K562 (cell line): ENCODE measurements around the gene NTSR2. TPM values are rescaled to one million over a fixed set of nuclear protein-coding genes. Genes with fewer than 3 reads are reported as not detected.

Experiments used
- ATAC-seq: fragments of 200-7000 bp; cut with Tn5 transposase; 3 replicates; pipeline ENCODE4 v1.9.1; 2020; ENCODE audit warnings: moderate library complexity
- BruUV-seq: library from RNA; stranded (reverse); fragments of 400-500 nt; replicated peaks from 2 replicates; lab custom pipeline; 2021; lab: Mats Ljungman, UMichigan
- CTCF ChIA-PET: fragments of 300-600 bp; formaldehyde crosslinking; extraction: SDS; loops from one replicate; lab custom pipeline; 2021; ENCODE audit warnings: low intra/inter-chr PET ratio; lab: Yijun Ruan, JAX
- POLR2A ChIA-PET: fragments of 300-600, 350-650 bp; sonication (Branson Sonifier 250); formaldehyde crosslinking; extraction: SDS; loops from one replicate; lab custom pipeline; 2021; ENCODE audit warnings: antibody characterized with exemption, inconsistent platforms; lab: Yijun Ruan, JAX
- DNase-seq, 4 experiments: peaks; one replicate each; pipeline versions ENCODE4 v3.0.0 to v3.0.0-alpha.2; 2011 to 2018; ENCODE audit warnings: low spot score in 3 of 4, mixed read lengths in 3 of 4; ENCODE audit errors: extremely low read depth in 1 of 4
- FAIRE-seq: peaks from 2 replicates; lab custom pipeline; 2011; peaks lifted over from hg19 to GRCh38; lab: Jason Lieb, UNC
- H2AFZ ChIP-seq: 2 replicates; pipeline ENCODE4 v1.6.0; 2011; ENCODE audit warnings: low read depth, low read length, control low read depth, inconsistent platforms
- H3K27ac ChIP-seq: fragments of 200-600 bp; 3 replicates; pipeline ENCODE4 v1.8.0; 2011; ENCODE audit warnings: low read depth, mild to moderate bottlenecking, control low read depth, inconsistent platforms, low read length, moderate library complexity, mixed read lengths; ENCODE audit errors: extremely low read depth
- H3K27me3 ChIP-seq, 2 experiments: fragments of 300-600 bp in 1 of 2; 2 replicates in 1 of 2; 3 replicates in 1 of 2; pipeline versions ENCODE4 v1.6.0 to v1.8.0; 2011; ENCODE audit warnings: inconsistent platforms in 2 of 2, low read length in 2 of 2, mild to moderate bottlenecking in 1 of 2, mixed read lengths in 1 of 2, moderate library complexity in 1 of 2; ENCODE audit not compliant: control insufficient read depth in 2 of 2, insufficient read depth in 2 of 2
- H3K36me3 ChIP-seq: fragments of 300-600 bp; 3 replicates; pipeline ENCODE4 v1.8.0; 2011; ENCODE audit warnings: mild to moderate bottlenecking, low read length, inconsistent platforms; ENCODE audit not compliant: control insufficient read depth, insufficient read depth
- H3K4me1 ChIP-seq, 2 experiments: fragments of 200-600 bp in 1 of 2; replicated peaks in 1 of 2; 2 replicates in 1 of 2; 3 replicates in 1 of 2; pipeline versions ENCODE4 v1.5.1 to v1.8.0; 2011; ENCODE audit warnings: inconsistent platforms in 2 of 2, low read length in 2 of 2, mild to moderate bottlenecking in 1 of 2, mixed read lengths in 1 of 2, moderate library complexity in 1 of 2; ENCODE audit not compliant: control insufficient read depth in 2 of 2, insufficient read depth in 2 of 2
- H3K4me2 ChIP-seq: 2 replicates; pipeline ENCODE4 v1.6.1; 2011; ENCODE audit warnings: low read length, control low read depth, inconsistent platforms, mixed read lengths; ENCODE audit not compliant: insufficient read depth
- H3K4me3 ChIP-seq: fragments of 200-600 bp; sonication (generic), shearing (Covaris generic); 2 replicates; pipeline ENCODE4 v1.5.1; 2016; ENCODE audit warnings: control low read depth, inconsistent platforms
- H3K79me2 ChIP-seq: fragments of 200-600 bp; 3 replicates; pipeline ENCODE4 v1.8.0; 2011; ENCODE audit warnings: low read length, inconsistent platforms; ENCODE audit not compliant: control insufficient read depth, insufficient read depth
- H3K9ac ChIP-seq, 2 experiments: 2 replicates each; pipeline versions ENCODE4 v1.6.0 to v1.6.1; 2011; ENCODE audit warnings: low read depth in 2 of 2, low read length in 2 of 2, control low read depth in 1 of 2, inconsistent platforms in 1 of 2, mild to moderate bottlenecking in 1 of 2, mixed read lengths in 1 of 2; ENCODE audit not compliant: insufficient read depth in 1 of 2
- H3K9me1 ChIP-seq: one replicate; pipeline ENCODE4 v1.6.0; 2011; ENCODE audit warnings: inconsistent platforms, mild to moderate bottlenecking, low read length, moderate library complexity; ENCODE audit not compliant: control insufficient read depth, insufficient read depth
- H3K9me3 ChIP-seq: replicated peaks from 2 replicates; pipeline ENCODE4 v1.5.1; 2011; ENCODE audit warnings: low read depth, low read length, inconsistent platforms; ENCODE audit not compliant: control insufficient read depth, insufficient read depth
- H4K20me1 ChIP-seq: replicated peaks from 2 replicates; pipeline ENCODE4 v1.6.1; 2011; ENCODE audit warnings: low read length, inconsistent platforms, mixed read lengths; ENCODE audit not compliant: control insufficient read depth, insufficient read depth
- MTA1 ChIP-seq: fragments of 450-650 bp; IDR thresholded peaks from 2 replicates; pipeline ENCODE4 v1.6.1; 2017; ENCODE audit warnings: borderline replicate concordance
- TOE1 ChIP-seq, 2 experiments: fragments of 450-650 bp in 1 of 2; sonication (generic) in 1 of 2; formaldehyde crosslinking in 1 of 2; IDR thresholded peaks; 2 replicates each; pipeline versions ENCODE4 v1.7.1 to v1.8.0; 2016 to 2022; ENCODE audit warnings: borderline replicate concordance in 2 of 2, mild to moderate bottlenecking in 2 of 2, antibody characterized with exemption in 1 of 2, inconsistent platforms in 1 of 2, low read depth in 1 of 2, missing genetic modification reagents in 1 of 2, moderate library complexity in 1 of 2
- VEZF1 ChIP-seq: fragments of 200-800 bp; sonication (Bioruptor generic); IDR thresholded peaks from 2 replicates; pipeline ENCODE4 v1.6.1; 2017; ENCODE audit warnings: missing genetic modification characterization, missing compliant biosample characterization
- ZNF282 ChIP-seq: sonication (generic); formaldehyde crosslinking; IDR thresholded peaks from 2 replicates; pipeline ENCODE4 v1.8.1; 2023; ENCODE audit warnings: missing genetic modification reagents
- WGBS: fragments of 100-300 bp; shearing (Covaris generic); methylation state at CpG from one replicate; pipeline ENCODE4 v1.1.6; 2016; ENCODE audit warnings: low coverage, mixed read lengths; ENCODE audit not compliant: insufficient coverage; ENCODE audit errors: missing lambda C conversion rate; 5-methylcytosine and 5-hydroxymethylcytosine counted together
- in situ Hi-C: fragments of 300-500 bp; cut with MboI; formaldehyde crosslinking; loops from 4 replicates; pipeline ENCODE4 v1.15.0; 2018; ENCODE audit warnings: inconsistent platforms, mixed read lengths
- intact Hi-C: fragments of 100-400 bp; cut with micrococcal nuclease; formaldehyde crosslinking; loops from 2 replicates; pipeline ENCODE4 v1.14.2; 2022
- polyA plus RNA-seq, 8 experiments: library from polyadenylated mRNA; depleted of rRNA in 4 of 8; stranded (reverse) in 5 of 8; unstranded in 3 of 8; fragments of >200 nt; fragmentation: Nextera tagmentation in 2 of 8; fragmentation: Illumina TruSeq in 1 of 8; extraction: Ambion mirVana in 2 of 8; extraction: Trizol in 1 of 8; gene quantifications; 2 replicates each; pipeline versions ENCODE4 v1.2.1 to v1.2.3, GENCODE V29; 2011 to 2014; ENCODE audit warnings: inconsistent platforms in 1 of 8, missing spikeins in 1 of 8
- total RNA-seq, 7 experiments: library from RNA; depleted of rRNA in 6 of 7; stranded (reverse); fragments of >200 nt in 6 of 7; fragmentation: Illumina TruSeq in 2 of 7; extraction: Trizol in 2 of 7; gene quantifications; 2 replicates each; pipeline versions ENCODE4 v1.2.1 to v1.2.3, GENCODE V29; 2011 to 2021; ENCODE audit warnings: low replicate concordance in 1 of 7

Gene NTSR2
- total and polyA plus RNA-seq, 9 of the 15 experiments (the other 6 are each of a cell fraction or from before 2014, with no cell fraction given) = not detected

GRCh38 chr2:11616851-11617415, 53.1 kb downstream of the NTSR2 start:
- in situ Hi-C loops (no loop called here), intact Hi-C loops (no loop called here)
- BruUV-seq = no TSS peak
- 16% methylated on average over 19 of the region's 19 CpGs for WGBS
- Histone ChIP-seq H3K27ac (no peak overlapping the region), H3K9me3 (no peaks in the 10 kb centered on the region), H3K4me3 (no peak overlapping the region), H2AFZ (no peak overlapping the region), H3K4me2 (no peak overlapping the region), H3K79me2 (no peaks in the 10 kb centered on the region), H3K27me3 (peaks cover 66 to 88% of the 10 kb centered on the region in 2 experiments), H3K9me1 (no peaks in the 10 kb centered on the region), H3K36me3 (no peaks in the 10 kb centered on the region), H3K4me1 (peaks cover 0 to 11% of the 10 kb centered on the region in 2 experiments; a peak in 2 of 5 replicates), H3K9ac (no peak overlapping the region)
- ATAC-seq (no peak), DNase-seq (no peak), FAIRE-seq (no peak)
- CTCF ChIA-PET = no interaction called here
- POLR2A ChIA-PET = no interaction called here
- TF ChIP-seq TOE1 (IDR thresholded peaks at IDR 0.05; ENCODE audit: borderline replicate concordance) (no peak), TOE1 (CRISPR knock-in tag; IDR thresholded peaks at IDR 0.05; ENCODE audit: borderline replicate concordance, low read depth) (no peak), ZNF282 (CRISPR knock-in tag) (no peak), MTA1 (no peak), VEZF1 (CRISPR knock-in tag) (no peak)
- TF ChIP-seq, all 486 proteins: peak for 0
- H4K20me1 ChIP-seq = peaks cover 14% of the 10 kb centered on the region; the same call in 1 of the 2 replicates
